ENCODE data around the gene PRPF31.

GRCh38 chr19:54114340-54115108 lies 1.0 kb upstream of the PRPF31 start:
- TF ChIP-seq POLR2A (IDR thresholded peaks at IDR 0.05) (no peak), CTCF (IDR thresholded peaks at IDR 0.05) (no peak)

Data from thyroid gland (tissue), 4 donors.